Measurements from ENCODE around the gene ROPN1L.

The ROPN1L gene

GRCh38 chr5:10457682-10458574, 16.2 kb downstream of the ROPN1L start:
- no peaks in the 10 kb centered on the region for H3K9me3 Mint-ChIP-seq
- no peak overlapping the region for H3K4me3 Mint-ChIP-seq
- no peaks in the 10 kb centered on the region for H3K27me3 Mint-ChIP-seq
- peaks cover 18 to 25% of the 10 kb centered on the region in 2 donors for H3K4me1 Mint-ChIP-seq
- no peaks in the 10 kb centered on the region for H3K36me3 Mint-ChIP-seq
- ATAC-seq (replicated peaks), result no peak
- H3K27ac Mint-ChIP-seq, result no peak overlapping the region
- no peak for DNase-seq

DNA sequence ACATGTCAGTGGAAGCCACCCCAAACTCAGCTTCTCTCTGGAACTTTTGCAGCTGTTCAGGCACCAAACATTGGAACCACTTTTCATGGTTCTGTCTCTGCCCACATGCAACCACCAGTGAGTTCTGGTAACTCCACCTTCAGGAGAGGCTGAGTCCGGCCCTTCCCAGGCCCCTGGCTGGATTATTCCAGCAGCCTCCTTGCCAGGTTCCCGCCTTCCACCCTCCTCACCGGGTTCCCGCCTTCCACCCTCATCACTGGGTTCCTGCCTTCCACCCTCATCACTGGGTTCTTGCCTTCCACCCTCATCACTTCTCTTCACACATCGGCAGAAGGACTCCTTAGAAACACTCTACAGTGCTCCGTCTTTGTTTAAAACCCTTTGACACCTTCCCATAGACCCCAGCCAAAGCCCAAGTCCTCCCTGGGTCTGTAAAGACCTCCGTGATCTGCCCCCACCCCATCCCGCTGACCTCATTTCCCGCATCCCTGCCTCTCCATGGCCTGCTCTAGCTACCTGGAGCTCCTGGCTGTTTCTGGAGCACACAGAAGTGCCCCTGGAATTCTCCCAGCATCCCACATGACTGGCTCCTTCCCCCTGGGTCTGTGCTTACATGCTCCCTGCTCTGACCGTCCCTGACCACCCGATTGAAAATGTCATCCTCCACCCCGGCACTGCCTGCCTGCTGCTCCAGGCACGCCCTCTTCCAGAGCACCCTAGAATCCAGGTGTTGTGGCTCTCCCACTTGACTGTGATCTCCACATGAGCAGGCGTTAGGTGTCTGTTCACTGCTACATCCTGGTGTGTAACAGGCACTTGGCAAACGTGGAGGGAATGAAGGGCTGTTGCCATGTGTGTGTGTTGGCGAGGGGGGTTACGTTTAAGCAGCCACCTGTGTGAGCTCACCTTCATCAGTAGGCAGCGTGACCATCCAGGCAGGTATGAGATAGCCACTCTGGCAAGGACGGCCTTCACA, 17.7 kb downstream of the ROPN1L start:
- no peak for ATAC-seq (replicated peaks)
- Mint-ChIP-seq H3K36me3 (no peaks in the 10 kb centered on the region), H3K9me3 (no peaks in the 10 kb centered on the region), H3K27me3 (peaks cover 6 to 8% of the 10 kb centered on the region in 2 donors), H3K27ac (no peak overlapping the region), H3K4me1 (peaks cover 17 to 18% of the 10 kb centered on the region in 2 donors), H3K4me3 (no peak overlapping the region)
- DNase-seq, result no peak

DNA sequence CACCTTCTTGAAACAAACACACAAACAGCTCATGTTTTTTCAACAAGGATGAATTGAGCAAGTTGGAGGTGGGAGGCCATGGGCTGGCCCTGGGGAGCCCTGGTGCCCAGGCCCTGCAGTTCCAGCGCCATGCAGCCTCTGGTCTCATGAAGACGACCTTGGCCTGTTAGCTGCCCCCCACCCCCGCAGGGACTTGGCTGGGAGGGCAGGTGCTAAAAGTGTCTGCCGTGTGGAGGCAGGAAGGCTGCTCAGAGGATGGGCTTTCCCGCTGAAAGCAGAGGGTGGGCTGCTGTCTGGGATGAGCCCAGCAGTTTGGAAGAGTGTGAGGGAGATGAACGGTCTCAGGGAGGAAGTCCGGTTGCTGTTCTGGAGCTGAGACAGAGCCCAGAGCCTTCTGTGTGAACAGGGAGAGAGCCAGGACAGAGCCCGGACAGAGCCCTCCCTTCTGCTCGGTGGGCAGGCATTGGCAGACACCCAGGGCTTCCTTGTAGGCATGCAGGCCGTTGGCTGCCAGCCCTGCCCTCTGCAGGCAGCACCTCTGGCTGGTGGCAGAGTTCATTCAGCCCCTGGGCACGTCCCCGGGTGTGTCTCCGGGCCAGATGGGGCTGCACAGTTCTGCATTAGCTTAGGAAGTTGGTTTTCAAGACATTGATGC, 18.7 kb downstream of the ROPN1L start:
- DNase-seq, result no peak

DNA sequence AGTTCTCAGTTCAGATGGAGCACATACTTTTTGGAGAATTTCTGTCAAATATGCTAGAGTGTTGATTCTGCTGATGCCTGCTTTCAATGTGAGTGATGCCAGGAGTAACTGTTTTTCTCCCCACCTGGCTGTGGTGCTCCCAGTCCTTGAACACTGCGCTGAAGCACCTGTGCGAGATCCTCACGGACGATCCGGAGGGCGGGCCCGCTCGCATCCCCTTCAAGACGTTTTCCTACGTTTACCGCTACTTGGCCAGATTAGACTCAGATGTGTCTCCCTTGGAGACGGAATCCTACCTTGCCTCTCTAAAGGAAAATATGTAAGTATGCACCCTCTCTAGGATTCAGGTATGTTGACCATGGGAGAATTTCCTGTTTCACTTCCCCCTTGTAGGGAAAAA, 19.4 kb downstream of the ROPN1L start:
- no peaks in the 10 kb centered on the region for H3K36me3 Mint-ChIP-seq
- H3K4me3 Mint-ChIP-seq, result no peak overlapping the region
- H3K9me3 Mint-ChIP-seq, result no peaks in the 10 kb centered on the region
- no peak for DNase-seq
- H3K27ac Mint-ChIP-seq, result no peak overlapping the region
- peaks cover 9 to 18% of the 10 kb centered on the region in 2 donors for H3K4me1 Mint-ChIP-seq
- peaks cover 7 to 13% of the 10 kb centered on the region in 2 donors for H3K27me3 Mint-ChIP-seq
- ATAC-seq (replicated peaks), result no peak

More for the DNA sequence above, 18.7 kb downstream of the ROPN1L start:
- Mint-ChIP-seq H3K27ac (peak overlapping the region; percentile 70), H3K9me3 (no peaks in the 10 kb centered on the region), H3K27me3 (peaks cover 7 to 9% of the 10 kb centered on the region in 2 donors), H3K36me3 (no peaks in the 10 kb centered on the region), H3K4me1 (peaks cover 12 to 18% of the 10 kb centered on the region in 2 donors), H3K4me3 (no peak overlapping the region)
- ATAC-seq (replicated peaks), result peak; percentile 22 to 33

DNA sequence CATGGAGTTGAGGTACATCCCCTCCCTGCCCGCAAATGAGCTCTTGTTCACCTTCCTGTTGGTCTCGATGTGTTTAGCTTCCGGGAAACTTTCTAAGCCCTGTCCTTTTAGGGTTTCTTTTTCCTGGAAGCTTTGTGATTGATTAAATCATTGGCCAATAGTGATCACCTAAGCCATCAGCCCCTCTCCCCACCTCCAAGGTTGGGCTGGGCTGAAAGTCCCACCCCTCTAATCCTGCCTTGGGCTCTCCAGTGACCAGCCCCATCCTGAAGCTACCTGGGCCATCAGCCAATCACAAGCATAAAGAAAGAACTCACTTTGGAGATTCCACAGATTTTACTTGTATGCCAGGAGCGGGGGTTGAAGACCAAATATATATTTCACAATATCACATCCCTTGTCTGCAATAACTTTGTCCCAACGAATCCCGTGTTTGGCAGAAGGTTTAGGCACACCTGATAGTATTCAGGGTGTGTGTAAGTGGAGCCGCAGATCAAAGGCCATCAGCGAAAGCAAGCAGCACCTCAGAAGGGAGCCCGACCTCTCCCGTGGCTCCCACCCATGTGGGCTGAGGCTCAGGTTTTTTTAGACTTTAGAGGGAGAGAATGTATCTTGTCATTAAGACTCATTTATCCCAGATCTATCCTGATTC, 20.4 kb downstream of the ROPN1L start:
- no peaks in the 10 kb centered on the region for H3K9me3 Mint-ChIP-seq
- H3K27me3 Mint-ChIP-seq, result peaks cover 11 to 16% of the 10 kb centered on the region in 2 donors
- no peak overlapping the region for H3K4me3 Mint-ChIP-seq
- no peak overlapping the region for H3K27ac Mint-ChIP-seq
- ATAC-seq (replicated peaks) (no peak), DNase-seq (no peak)
- H3K36me3 Mint-ChIP-seq, result no peaks in the 10 kb centered on the region
- H3K4me1 Mint-ChIP-seq, result peaks cover 12 to 14% of the 10 kb centered on the region in 2 donors

- Mint-ChIP-seq H3K36me3 (no peaks in the 10 kb centered on the region), H3K4me3 (no peak overlapping the region), H3K27ac (no peak overlapping the region), H3K9me3 (no peaks in the 10 kb centered on the region), H3K4me1 (peaks cover 19 to 24% of the 10 kb centered on the region in 2 donors), H3K27me3 (peaks cover 15 to 16% of the 10 kb centered on the region in 2 donors)
- no peak for ATAC-seq (replicated peaks)
- no peak for DNase-seq
These were observed 21.9 kb downstream of the ROPN1L start for GRCh38 chr5:10463566-10463965.

DNA sequence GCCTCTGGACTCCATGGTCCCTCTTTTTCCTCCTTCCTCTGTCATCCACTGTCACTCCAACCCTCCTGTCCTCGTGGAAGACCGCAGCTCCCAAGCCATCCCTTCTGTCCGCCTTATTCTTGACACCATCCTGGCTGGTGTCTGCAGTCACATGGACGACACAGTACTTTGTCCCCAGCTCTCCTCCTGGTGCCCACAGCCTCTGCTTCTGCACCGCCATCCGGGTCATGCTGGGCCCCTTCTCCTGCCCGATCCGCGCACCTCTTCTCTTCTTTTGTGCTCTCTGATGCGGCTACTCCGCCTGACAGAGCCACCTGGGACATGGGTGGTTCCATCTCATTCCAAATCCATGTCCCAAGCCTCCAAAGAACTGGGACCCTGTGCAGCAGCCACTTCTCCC, 22.5 kb downstream of the ROPN1L start:
- ATAC-seq (replicated peaks) (no peak), DNase-seq (no peak)
- peak overlapping the region; percentile 44 for H3K27ac Mint-ChIP-seq
- peaks cover 15 to 16% of the 10 kb centered on the region in 2 donors for H3K27me3 Mint-ChIP-seq
- no peaks in the 10 kb centered on the region for H3K9me3 Mint-ChIP-seq
- no peak overlapping the region for H3K4me3 Mint-ChIP-seq
- no peaks in the 10 kb centered on the region for H3K36me3 Mint-ChIP-seq
- peaks cover 19 to 24% of the 10 kb centered on the region in 2 donors for H3K4me1 Mint-ChIP-seq

DNA sequence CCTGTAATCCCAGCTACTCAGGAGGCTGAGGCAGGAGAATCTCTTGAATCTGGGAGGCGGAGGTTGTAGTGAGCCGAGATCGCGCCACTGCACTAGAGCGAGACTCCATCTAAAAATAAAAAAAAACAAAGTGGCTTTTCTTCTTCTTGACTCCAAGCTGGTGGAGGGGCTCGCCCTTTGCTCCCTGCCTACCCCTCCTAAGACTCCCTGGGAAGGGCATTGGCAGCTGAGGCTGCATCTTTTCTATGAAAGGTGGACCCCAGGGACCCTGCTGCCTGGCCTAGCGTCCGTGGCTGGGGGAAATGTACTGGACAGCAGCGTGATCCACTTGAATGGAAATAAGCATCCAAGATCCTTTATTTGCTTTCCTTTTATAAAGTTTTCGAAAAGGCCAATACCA, 24.0 kb downstream of the ROPN1L start:
- H3K9me3 Mint-ChIP-seq, result no peaks in the 10 kb centered on the region
- DNase-seq (no peak), ATAC-seq (replicated peaks) (no peak)
- no peak overlapping the region for H3K27ac Mint-ChIP-seq
- H3K4me3 Mint-ChIP-seq, result no peak overlapping the region
- no peaks in the 10 kb centered on the region for H3K36me3 Mint-ChIP-seq
- H3K27me3 Mint-ChIP-seq, result peaks cover 15 to 16% of the 10 kb centered on the region in 2 donors
- H3K4me1 Mint-ChIP-seq, result peaks cover 14 to 24% of the 10 kb centered on the region in 2 donors

GRCh38 chr5:10466446-10467073, 24.9 kb downstream of the ROPN1L start:
- no peaks in the 10 kb centered on the region for H3K36me3 Mint-ChIP-seq
- H3K9me3 Mint-ChIP-seq, result no peaks in the 10 kb centered on the region
- H3K4me1 Mint-ChIP-seq, result peaks cover 8 to 17% of the 10 kb centered on the region in 2 donors
- H3K27ac Mint-ChIP-seq, result peak overlapping the region; percentile 31
- DNase-seq, result no peak
- H3K27me3 Mint-ChIP-seq, result peaks cover 16 to 19% of the 10 kb centered on the region in 2 donors
- H3K4me3 Mint-ChIP-seq, result no peak overlapping the region
- no peak for ATAC-seq (replicated peaks)

DNA sequence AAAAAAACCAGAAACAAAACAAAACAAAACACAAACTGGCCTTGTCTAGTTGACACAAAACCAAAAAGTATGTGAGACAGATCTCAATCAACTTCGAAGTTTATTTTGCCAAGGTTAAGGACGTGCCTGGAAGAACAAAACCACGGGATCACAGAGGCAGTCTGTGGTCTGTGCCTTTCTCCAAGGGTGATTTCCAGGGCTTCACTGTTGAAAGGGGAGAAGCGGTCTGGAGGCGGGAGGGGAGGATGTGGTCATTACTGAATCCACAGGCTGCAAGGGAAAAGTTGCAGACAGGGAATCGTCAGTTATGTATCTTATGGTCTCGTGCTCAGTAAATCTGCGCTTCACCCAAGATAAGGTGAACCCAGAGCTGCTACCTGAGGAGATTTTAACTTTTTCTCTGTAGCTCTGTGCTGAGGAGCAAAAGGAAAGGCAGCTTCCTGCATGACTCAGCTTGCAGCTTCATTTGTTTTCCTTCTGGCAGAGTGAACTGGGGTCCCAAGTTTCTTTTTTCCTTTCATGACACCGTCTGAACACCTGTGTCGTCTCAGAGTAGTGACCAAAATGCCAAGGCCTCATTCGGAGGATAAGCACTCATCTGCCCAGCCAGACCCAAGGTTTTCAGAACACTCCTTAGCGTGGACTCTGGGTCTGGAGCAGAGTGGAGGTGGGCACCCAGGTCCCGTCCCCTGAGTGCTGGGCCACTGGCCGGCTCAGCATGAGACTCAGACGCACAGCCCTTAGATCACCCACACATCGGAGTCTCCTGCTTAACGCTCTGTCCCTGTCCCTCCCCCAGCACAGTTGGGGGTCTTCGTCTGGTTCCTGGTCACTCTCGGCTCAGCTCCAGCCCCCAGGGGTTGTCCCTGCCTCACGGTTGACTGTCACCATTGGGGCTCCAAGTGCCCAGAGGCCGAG, 25.9 kb downstream of the ROPN1L start:
- H3K36me3 Mint-ChIP-seq, result no peaks in the 10 kb centered on the region
- DNase-seq (no peak), ATAC-seq (replicated peaks) (no peak)
- H3K27me3 Mint-ChIP-seq, result peaks cover 16 to 20% of the 10 kb centered on the region in 2 donors
- H3K4me1 Mint-ChIP-seq, result peaks cover 8 to 15% of the 10 kb centered on the region in 2 donors
- H3K27ac Mint-ChIP-seq, result peak overlapping the region; percentile 20
- no peaks in the 10 kb centered on the region for H3K9me3 Mint-ChIP-seq
- H3K4me3 Mint-ChIP-seq, result no peak overlapping the region

GRCh38 chr5:10468256-10468655, 26.6 kb downstream of the ROPN1L start:
- Mint-ChIP-seq H3K36me3 (no peaks in the 10 kb centered on the region), H3K4me1 (peaks cover 8 to 15% of the 10 kb centered on the region in 2 donors), H3K27ac (peak overlapping the region; percentile 59), H3K9me3 (no peaks in the 10 kb centered on the region), H3K27me3 (peaks cover 16 to 20% of the 10 kb centered on the region in 2 donors), H3K4me3 (no peak overlapping the region)
- ATAC-seq (replicated peaks), result no peak
- no peak for DNase-seq

DNA sequence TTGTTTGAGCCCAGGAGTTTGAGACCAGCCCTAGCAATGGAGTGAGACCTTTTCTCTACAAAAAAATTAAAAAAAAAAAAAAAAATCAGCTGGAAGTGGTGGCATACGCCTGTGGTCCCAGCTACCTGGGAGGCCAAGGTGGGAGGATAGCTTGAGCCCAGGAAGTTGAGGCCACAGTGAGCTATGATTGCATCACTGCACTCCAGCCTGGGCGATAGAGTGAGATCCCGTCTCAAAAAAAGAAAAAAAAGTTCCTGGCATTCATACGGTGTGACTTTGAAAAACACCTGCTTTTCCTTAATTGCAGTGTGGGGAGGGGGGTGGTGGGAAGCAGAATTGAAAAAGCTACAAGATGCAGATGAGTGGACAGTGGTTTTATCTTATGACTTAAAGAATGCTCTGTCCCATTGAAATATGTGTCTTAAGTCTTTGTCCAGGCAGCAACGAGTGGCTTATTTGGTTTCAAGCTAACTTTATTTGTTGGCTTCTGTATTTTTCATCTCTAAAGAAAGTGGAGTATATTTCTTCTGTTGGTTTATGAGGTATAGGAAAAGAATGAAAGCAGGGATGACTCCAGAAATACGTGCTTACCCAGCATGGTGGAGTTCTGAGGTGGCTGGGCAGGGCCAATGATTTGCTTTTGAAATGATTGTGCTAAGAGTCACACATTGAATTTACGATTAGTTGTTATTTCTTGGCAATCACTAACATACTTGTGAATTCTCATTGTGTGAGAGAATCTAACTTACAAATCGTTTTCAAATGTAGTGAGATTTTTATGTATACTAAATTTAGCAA, 27.8 kb downstream of the ROPN1L start:
- Mint-ChIP-seq H3K27ac (no peak overlapping the region), H3K9me3 (peaks cover 0 to under 1% of the 10 kb centered on the region in 2 donors), H3K4me3 (no peak overlapping the region), H3K27me3 (peaks cover 6 to 14% of the 10 kb centered on the region in 2 donors), H3K36me3 (peaks cover 0 to under 1% of the 10 kb centered on the region in 2 donors), H3K4me1 (peaks cover 5 to 15% of the 10 kb centered on the region in 2 donors)
- ATAC-seq (replicated peaks) (no peak), DNase-seq (no peak)
